ENCODE measurements around the gene ENPP5.

The ENPP5 gene

GRCh38 chr6:46170357-46171289 is at the start of gene ENPP5:
ENPP5 (minus strand) TSS chr6:46170980; CDS start chr6:46168262, 2,718 bp downstream.
- no peaks in the 10 kb centered on the region for H3K27me3 ChIP-seq (ENCODE audit: low read depth)
- peak; percentile 54 to 87 for DNase-seq (ENCODE audit: low spot score in 2 of 2)
- no peaks in the 10 kb centered on the region for H3K9me3 ChIP-seq
- peak within 1 kb of the TSS; percentile 50 for H3K4me3 ChIP-seq
- peaks cover 6% of the 10 kb centered on the region; the same call in 1 of the 2 replicates for H3K4me1 ChIP-seq
- in situ Hi-C loops (cut with MboI; ENCODE audit: low sequenced_read_pairs), result no loop called here
- no peaks in the 10 kb centered on the region for H3K36me3 ChIP-seq (replicated peaks)

GRCh38 chr6:46219661-46220060 is 48.9 kb upstream of the ENPP5 start:
- DNase-seq (ENCODE audit: low spot score in 2 of 2), result no peak
- H3K4me1 ChIP-seq, result no peaks in the 10 kb centered on the region
- H3K36me3 ChIP-seq (replicated peaks), result no peaks in the 10 kb centered on the region
- H3K4me3 ChIP-seq, result no peak overlapping the region
- no peaks in the 10 kb centered on the region for H3K27me3 ChIP-seq (ENCODE audit: low read depth)
- in situ Hi-C loops (cut with MboI; ENCODE audit: low sequenced_read_pairs), result no loop called here
- no peaks in the 10 kb centered on the region for H3K9me3 ChIP-seq

GRCh38 chr6:46218457-46218856 is 47.7 kb upstream of the ENPP5 start:
- no peak for DNase-seq (ENCODE audit: low spot score in 2 of 2)
- Histone ChIP-seq H3K4me1 (no peaks in the 10 kb centered on the region), H3K36me3 (replicated peaks) (no peaks in the 10 kb centered on the region), H3K27me3 (ENCODE audit: low read depth) (no peaks in the 10 kb centered on the region), H3K9me3 (no peaks in the 10 kb centered on the region), H3K4me3 (no peak overlapping the region)
- in situ Hi-C loops (cut with MboI; ENCODE audit: low sequenced_read_pairs), result no loop called here

- Histone ChIP-seq H3K4me3 (no peak overlapping the region), H3K36me3 (replicated peaks) (no peaks in the 10 kb centered on the region), H3K9me3 (no peaks in the 10 kb centered on the region), H3K4me1 (no peaks in the 10 kb centered on the region), H3K27me3 (ENCODE audit: low read depth) (no peaks in the 10 kb centered on the region)
- in situ Hi-C loops (cut with MboI; ENCODE audit: low sequenced_read_pairs), result no loop called here
- no peak for DNase-seq (ENCODE audit: low spot score in 2 of 2)
These were observed 46.9 kb upstream of the ENPP5 start for GRCh38 chr6:46217671-46218131.

- Histone ChIP-seq H3K4me1 (no peaks in the 10 kb centered on the region), H3K4me3 (no peak overlapping the region)
- in situ Hi-C loops (cut with MboI; ENCODE audit: low sequenced_read_pairs), result no loop called here
These were observed 46.1 kb upstream of the ENPP5 start for GRCh38 chr6:46216879-46217278.

GRCh38 chr6:46215777-46216176 is 45.0 kb upstream of the ENPP5 start:
- Histone ChIP-seq H3K27me3 (ENCODE audit: low read depth) (no peaks in the 10 kb centered on the region), H3K36me3 (replicated peaks) (no peaks in the 10 kb centered on the region), H3K4me1 (no peaks in the 10 kb centered on the region), H3K9me3 (no peaks in the 10 kb centered on the region), H3K4me3 (no peak overlapping the region)
- in situ Hi-C loops (cut with MboI; ENCODE audit: low sequenced_read_pairs), result no loop called here
- no peak for DNase-seq (ENCODE audit: low spot score in 2 of 2)

More at GRCh38 chr6:46216879-46217278, 46.1 kb upstream of the ENPP5 start:
- no peak for DNase-seq (ENCODE audit: low spot score in 2 of 2)
- Histone ChIP-seq H3K36me3 (replicated peaks) (no peaks in the 10 kb centered on the region), H3K9me3 (no peaks in the 10 kb centered on the region), H3K27me3 (ENCODE audit: low read depth) (no peaks in the 10 kb centered on the region)

GRCh38 chr6:46215213-46215612 is 44.4 kb upstream of the ENPP5 start:
- Histone ChIP-seq H3K4me3 (no peak overlapping the region), H3K27me3 (ENCODE audit: low read depth) (no peaks in the 10 kb centered on the region), H3K4me1 (no peaks in the 10 kb centered on the region), H3K9me3 (no peaks in the 10 kb centered on the region), H3K36me3 (replicated peaks) (no peaks in the 10 kb centered on the region)
- in situ Hi-C loops (cut with MboI; ENCODE audit: low sequenced_read_pairs), result no loop called here
- DNase-seq (ENCODE audit: low spot score in 2 of 2), result no peak

GRCh38 chr6:46211917-46212316 is 41.1 kb upstream of the ENPP5 start:
- in situ Hi-C loops (cut with MboI; ENCODE audit: low sequenced_read_pairs), result no loop called here

GRCh38 chr6:46210294-46210693 is 39.5 kb upstream of the ENPP5 start:
- in situ Hi-C loops (cut with MboI; ENCODE audit: low sequenced_read_pairs), result no loop called here
- H3K4me1 ChIP-seq, result no peaks in the 10 kb centered on the region
- no peak for DNase-seq (ENCODE audit: low spot score in 2 of 2)
- H3K4me3 ChIP-seq, result no peak overlapping the region
- no peaks in the 10 kb centered on the region for H3K27me3 ChIP-seq (ENCODE audit: low read depth)
- H3K36me3 ChIP-seq (replicated peaks), result no peaks in the 10 kb centered on the region
- no peaks in the 10 kb centered on the region for H3K9me3 ChIP-seq

More at GRCh38 chr6:46211917-46212316, 41.1 kb upstream of the ENPP5 start:
- Histone ChIP-seq H3K4me1 (no peaks in the 10 kb centered on the region), H3K9me3 (no peaks in the 10 kb centered on the region), H3K36me3 (replicated peaks) (no peaks in the 10 kb centered on the region), H3K27me3 (ENCODE audit: low read depth) (no peaks in the 10 kb centered on the region), H3K4me3 (no peak overlapping the region)
- no peak for DNase-seq (ENCODE audit: low spot score in 2 of 2)

GRCh38 chr6:46208303-46208702 is 37.5 kb upstream of the ENPP5 start:
- Histone ChIP-seq H3K9me3 (no peaks in the 10 kb centered on the region), H3K4me3 (no peak overlapping the region), H3K36me3 (replicated peaks) (no peaks in the 10 kb centered on the region), H3K4me1 (no peaks in the 10 kb centered on the region), H3K27me3 (ENCODE audit: low read depth) (no peaks in the 10 kb centered on the region)
- in situ Hi-C loops (cut with MboI; ENCODE audit: low sequenced_read_pairs), result no loop called here
- no peak for DNase-seq (ENCODE audit: low spot score in 2 of 2)

- Histone ChIP-seq H3K27me3 (ENCODE audit: low read depth) (no peaks in the 10 kb centered on the region), H3K9me3 (no peaks in the 10 kb centered on the region), H3K4me3 (no peak overlapping the region), H3K4me1 (no peaks in the 10 kb centered on the region), H3K36me3 (replicated peaks) (no peaks in the 10 kb centered on the region)
- in situ Hi-C loops (cut with MboI; ENCODE audit: low sequenced_read_pairs), result no loop called here
- DNase-seq (ENCODE audit: low spot score in 2 of 2), result no peak
These were observed 36.4 kb upstream of the ENPP5 start for GRCh38 chr6:46207174-46207573.

- no peak for DNase-seq (ENCODE audit: low spot score in 2 of 2)
- Histone ChIP-seq H3K27me3 (ENCODE audit: low read depth) (no peaks in the 10 kb centered on the region), H3K9me3 (no peaks in the 10 kb centered on the region), H3K4me1 (no peaks in the 10 kb centered on the region), H3K4me3 (no peak overlapping the region), H3K36me3 (replicated peaks) (no peaks in the 10 kb centered on the region)
- in situ Hi-C loops (cut with MboI; ENCODE audit: low sequenced_read_pairs), result no loop called here
These were observed 34.3 kb upstream of the ENPP5 start for GRCh38 chr6:46204880-46205650.

- in situ Hi-C loops (cut with MboI; ENCODE audit: low sequenced_read_pairs), result no loop called here
- DNase-seq (ENCODE audit: low spot score in 2 of 2), result no peak
These were observed 32.8 kb upstream of the ENPP5 start for GRCh38 chr6:46203391-46204177.

More at GRCh38 chr6:46203391-46204177, 32.8 kb upstream of the ENPP5 start:
- H3K4me1 ChIP-seq, result no peaks in the 10 kb centered on the region
- H3K9me3 ChIP-seq, result no peaks in the 10 kb centered on the region
- no peak overlapping the region for H3K4me3 ChIP-seq
- H3K27me3 ChIP-seq (ENCODE audit: low read depth), result no peaks in the 10 kb centered on the region
- no peaks in the 10 kb centered on the region for H3K36me3 ChIP-seq (replicated peaks)

Measured in HAP-1 (cell line).